ENCODE measurements around the gene YIF1A.
"Not testable (repeated sequence)": the region's sequence is repeated elsewhere in the genome, so short reads cannot be mapped to it uniquely, and the experiment has no call there.

YIF1A gene

GRCh38 chr11:66327171-66328030 is 38.5 kb upstream of the YIF1A start:
- Histone ChIP-seq H3K4me3 (no peak overlapping the region), H3K27ac (peak overlapping the region in 20 of 21 experiments; percentile 16 to 86 (median 74))

- H3K27ac ChIP-seq: peak overlapping the region in 20 of 21 experiments; percentile 11 to 86 (median 74)
- H3K4me3 ChIP-seq: no peak overlapping the region
These were observed 37.5 kb upstream of the YIF1A start for GRCh38 chr11:66326261-66327111.

- H3K4me3 ChIP-seq: no peak overlapping the region
- H3K27ac ChIP-seq: peak overlapping the region in 16 of 21 experiments; percentile 9 to 86 (median 64)
These were observed 36.3 kb upstream of the YIF1A start for GRCh38 chr11:66325263-66325671.

GRCh38 chr11:66324664-66325063 is 35.7 kb upstream of the YIF1A start:
- no peak overlapping the region for H3K4me3 ChIP-seq
- H3K27ac ChIP-seq: peak overlapping the region in 14 of 21 experiments; percentile 3 to 86 (median 41)

GRCh38 chr11:66323684-66324083 is 34.7 kb upstream of the YIF1A start:
- no peak overlapping the region for H3K4me3 ChIP-seq
- peak overlapping the region in 1 of 21 experiments; percentile 35 for H3K27ac ChIP-seq

- Histone ChIP-seq H3K27ac (peak overlapping the region in 7 of 21 experiments; percentile 14 to 73 (median 42)), H3K4me3 (no peak overlapping the region)
These were observed 33.9 kb upstream of the YIF1A start for GRCh38 chr11:66322732-66323427.

- peak overlapping the region in 3 of 21 experiments; percentile 49 to 72 (median 62) for H3K27ac ChIP-seq
- H3K4me3 ChIP-seq: no peak overlapping the region
These were observed 32.7 kb upstream of the YIF1A start for GRCh38 chr11:66321606-66322005.

GRCh38 chr11:66320748-66321147 is 31.8 kb upstream of the YIF1A start:
- not testable (repeated sequence) for H3K4me3 ChIP-seq, H3K27ac ChIP-seq

- H3K27ac ChIP-seq, H3K4me3 ChIP-seq: not testable (repeated sequence)
These were observed 31.3 kb upstream of the YIF1A start for GRCh38 chr11:66320289-66320688.

GRCh38 chr11:66318600-66318970 is 29.6 kb upstream of the YIF1A start:
- H3K4me3 ChIP-seq: no peak overlapping the region
- peak overlapping the region in 17 of 21 experiments; percentile 43 to 87 (median 78) for H3K27ac ChIP-seq

- Histone ChIP-seq H3K4me3 (peak overlapping the region in 1 of 7 experiments; percentile 2), H3K27ac (peak overlapping the region in 20 of 21 experiments; percentile 43 to 87 (median 78))
These were observed 29.0 kb upstream of the YIF1A start for GRCh38 chr11:66317723-66318599.

GRCh38 chr11:66317322-66317722 is 28.4 kb upstream of the YIF1A start:
- peak overlapping the region in 3 of 7 experiments; percentile 2 to 49 (median 44) for H3K4me3 ChIP-seq
- H3K27ac ChIP-seq: peak overlapping the region in 20 of 21 experiments; percentile 43 to 87 (median 78)

- peak within 1 kb of the TSS; percentile 31 to 49 (median 40) for H3K4me3 ChIP-seq
- H3K27ac ChIP-seq: peak within 1 kb of the TSS in 20 of 21 experiments; percentile 43 to 87 (median 78)
These were observed 27.9 kb upstream of the YIF1A start, which contains the start of gene CD248 for GRCh38 chr11:66316849-66317251. TSS of gene CD248 (minus strand) at chr11:66317044. CDS start at chr11:66317027, 17 bp downstream.

- Histone ChIP-seq H3K4me3 (peak overlapping the region; percentile 31 to 49 (median 40)), H3K27ac (peak overlapping the region in 20 of 21 experiments; percentile 38 to 87 (median 78))
These were observed 27.2 kb upstream of the YIF1A start for GRCh38 chr11:66315921-66316811.

GRCh38 chr11:66315498-66315885 is 26.5 kb upstream of the YIF1A start:
- peak overlapping the region in 18 of 21 experiments; percentile 31 to 87 (median 79) for H3K27ac ChIP-seq
- peak overlapping the region; percentile 31 to 49 (median 40) for H3K4me3 ChIP-seq

GRCh38 chr11:66314561-66315497 is 25.9 kb upstream of the YIF1A start:
- Histone ChIP-seq H3K4me3 (peak overlapping the region; percentile 31 to 49 (median 40)), H3K27ac (peak overlapping the region in 19 of 21 experiments; percentile 31 to 87 (median 78))

Data from skin epidermis (tissue), 12 donors.